ENCODE data around the gene GRK5.
A peak's percentile ranks its signal among the peaks of the same experiment; 100 is the strongest.
"Not testable (repeated sequence)": the region's sequence is repeated elsewhere in the genome, so short reads cannot be mapped to it uniquely, and the experiment has no call there.

The GRK5 gene

DNA sequence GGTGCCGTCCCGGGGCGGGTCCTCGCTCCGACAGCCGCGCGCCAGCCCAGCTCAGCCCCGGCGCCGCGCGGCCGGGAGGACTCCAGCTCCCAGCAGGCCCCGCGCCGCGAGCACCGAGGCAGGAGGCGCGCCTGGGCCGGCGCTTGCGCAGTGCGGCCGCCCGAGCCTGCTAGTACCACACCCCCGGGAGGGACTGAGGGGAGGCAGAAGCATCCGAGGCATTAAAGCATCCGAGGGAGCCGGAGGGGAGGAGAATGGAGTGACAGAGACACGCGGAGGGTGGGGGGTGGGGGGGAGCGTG, at the start of gene GRK5:
Gene GRK5 (plus strand): TSS at position 206 of the 301 bp plus-strand sequence. CDS start 347 bp downstream, outside the sequence.
- intact Hi-C loops (cut with DNase I), result loop anchor here (2.0 to 5.0 kb wide), 2 partner anchors 40 to 237 kb away; partner anchors contain the start of gene SFXN4

DNA sequence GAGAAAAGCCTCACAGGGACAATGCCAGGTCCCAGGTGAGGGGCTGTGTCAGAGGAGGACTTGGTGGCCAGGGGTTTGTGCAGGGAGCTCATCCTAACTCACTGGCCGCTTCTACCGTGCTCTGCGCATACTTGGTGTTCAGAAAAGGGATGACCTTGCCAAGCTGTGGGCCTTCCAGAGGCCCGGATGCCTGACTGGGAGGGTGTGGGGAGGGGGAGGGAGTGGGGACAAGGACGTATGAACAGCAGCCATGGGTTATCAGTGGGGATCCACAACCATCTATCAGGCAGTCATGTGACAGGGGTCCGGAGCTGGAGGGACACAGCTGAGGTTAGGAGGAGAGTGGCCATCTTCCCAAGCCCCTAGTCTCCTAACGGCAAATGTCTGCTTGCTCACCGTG, 48.0 kb upstream of the GRK5 start:
- DNase-seq, result peak in 1 of 10 donors; percentile 27
- intact Hi-C loops (cut with DNase I), result no loop called here

More for the DNA sequence above, at the start of gene GRK5:
- DNase-seq, result peak; percentile 88 to 99 (median 92)

DNA sequence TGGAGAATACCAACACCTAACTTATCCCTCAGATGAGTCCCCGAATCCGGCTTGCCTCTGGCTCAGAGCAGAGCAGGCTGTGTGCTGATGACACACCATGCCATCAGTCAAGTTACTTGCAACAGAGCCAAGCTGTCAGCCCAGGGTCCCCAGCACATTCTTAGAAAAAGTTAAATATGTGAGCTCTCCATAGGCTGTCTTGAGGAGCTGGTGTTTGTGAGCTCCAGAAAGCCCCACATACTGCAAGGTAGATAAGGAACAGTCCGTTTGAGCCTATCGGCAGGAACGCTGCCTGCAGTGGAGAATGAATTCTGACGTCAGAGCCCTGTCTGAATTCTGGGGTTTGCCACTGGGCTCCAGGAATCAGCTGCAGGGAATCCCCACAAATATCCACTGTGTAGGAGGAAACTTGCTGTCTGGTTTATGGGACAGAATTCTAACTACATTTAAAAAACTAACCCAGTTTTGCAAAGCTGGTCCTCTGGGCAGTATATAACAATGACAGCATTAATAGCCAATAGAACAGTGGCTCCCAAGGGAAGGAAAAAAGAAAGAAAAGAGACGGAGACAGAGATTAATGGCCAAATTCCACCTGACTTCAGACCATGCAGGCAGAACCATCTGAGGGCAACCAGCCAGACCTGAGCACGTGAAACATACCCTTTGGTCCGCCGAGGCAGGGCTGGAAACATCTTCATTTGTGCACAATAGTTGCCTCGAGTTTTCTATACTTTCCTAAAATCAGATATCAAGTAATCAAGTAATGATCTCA, 45.5 kb upstream of the GRK5 start:
- DNase-seq, result peak in 3 of 10 donors; percentile 23 to 82 (median 26)
- intact Hi-C loops (cut with DNase I), result no loop called here

DNA sequence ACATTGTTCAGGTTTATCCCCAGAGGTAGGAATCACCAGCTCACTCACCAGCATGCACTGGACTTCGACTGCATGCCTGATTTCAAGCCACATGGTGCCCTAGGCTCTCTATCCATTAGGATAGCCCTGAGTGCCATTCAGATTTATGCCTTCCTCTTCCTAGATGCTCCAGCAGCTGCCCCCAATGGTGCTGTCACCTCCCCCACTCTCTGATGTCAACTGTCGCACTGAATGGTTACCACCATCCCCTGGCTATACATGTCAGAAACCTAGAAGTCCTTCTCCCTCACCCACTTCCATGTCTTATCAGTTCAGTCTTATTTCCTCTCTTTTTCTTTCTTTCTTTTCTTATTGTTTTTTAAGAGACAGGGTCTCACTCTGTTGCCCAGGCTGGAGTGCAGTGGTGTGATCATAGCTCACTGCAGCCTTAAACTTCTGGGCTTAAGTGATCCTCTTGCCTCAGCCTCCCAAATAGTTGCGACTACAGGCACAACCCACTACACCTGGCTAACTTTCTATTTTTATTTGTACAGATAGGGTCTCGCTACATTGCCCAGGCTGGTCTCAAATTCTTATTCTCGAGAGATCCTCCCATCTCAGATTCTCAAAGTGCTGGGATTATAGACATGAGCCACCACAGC, 44.8 kb upstream of the GRK5 start:
- intact Hi-C loops (cut with DNase I), result no loop called here
- peak in 1 of 10 donors; percentile 12 for DNase-seq

DNA sequence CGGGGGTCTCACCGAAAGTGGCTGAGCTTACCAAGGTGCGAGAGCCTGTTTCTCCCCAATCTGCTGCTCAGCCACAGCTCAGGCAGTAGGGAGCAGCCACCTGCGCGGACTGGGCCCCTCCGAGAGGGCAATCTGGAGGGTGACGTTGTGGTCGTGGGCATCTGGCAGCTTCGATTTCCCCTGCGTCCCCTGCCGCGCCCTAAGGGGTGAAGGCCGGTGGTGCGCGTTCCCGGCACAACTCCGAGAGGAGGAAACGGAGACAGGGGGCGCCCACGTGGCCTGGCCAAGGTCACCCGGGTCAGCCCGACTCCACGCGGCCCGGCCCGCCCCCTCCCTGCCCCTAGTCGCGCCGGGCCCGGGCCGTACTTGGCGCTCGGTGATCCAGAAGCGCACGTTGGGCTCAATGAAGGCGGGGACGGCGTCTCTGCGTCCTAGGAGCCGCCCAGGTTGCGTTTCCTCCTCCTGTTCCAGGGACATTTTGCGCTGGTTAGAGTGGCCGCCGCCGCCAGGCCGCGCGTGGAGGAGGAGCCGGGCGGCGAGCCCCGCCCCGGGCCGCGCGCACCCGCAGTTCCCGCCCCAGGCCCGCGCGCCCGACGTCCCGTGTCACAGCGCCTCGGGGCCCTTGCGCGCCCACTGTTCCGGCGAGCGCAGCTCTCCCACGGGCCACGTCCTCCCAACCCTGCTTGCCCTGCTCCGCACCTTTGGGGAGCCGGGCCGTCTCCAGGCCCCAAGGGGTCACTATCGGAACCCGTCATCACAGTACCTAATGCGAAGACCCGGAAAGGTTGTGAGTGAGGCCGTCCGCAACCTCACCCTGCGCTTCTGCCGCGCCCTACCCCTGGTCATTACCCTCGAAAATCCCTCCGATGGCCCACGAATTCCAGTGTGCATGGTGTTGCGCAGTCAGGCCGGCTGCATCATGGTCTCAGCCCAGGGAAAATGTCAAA, 41.9 kb upstream of the GRK5 start, which contains the start of gene SFXN4:
Gene SFXN4 (minus strand): TSS at position 544 of the 947 bp plus-strand sequence. CDS start 67 bp downstream, at position 477.
- intact Hi-C loops (cut with DNase I), result loop anchor here (5.0 kb wide), 1 partner anchor 42 kb away; the partner anchor contains the start of gene GRK5
- DNase-seq, result peak; percentile 71 to 97 (median 84)

DNA sequence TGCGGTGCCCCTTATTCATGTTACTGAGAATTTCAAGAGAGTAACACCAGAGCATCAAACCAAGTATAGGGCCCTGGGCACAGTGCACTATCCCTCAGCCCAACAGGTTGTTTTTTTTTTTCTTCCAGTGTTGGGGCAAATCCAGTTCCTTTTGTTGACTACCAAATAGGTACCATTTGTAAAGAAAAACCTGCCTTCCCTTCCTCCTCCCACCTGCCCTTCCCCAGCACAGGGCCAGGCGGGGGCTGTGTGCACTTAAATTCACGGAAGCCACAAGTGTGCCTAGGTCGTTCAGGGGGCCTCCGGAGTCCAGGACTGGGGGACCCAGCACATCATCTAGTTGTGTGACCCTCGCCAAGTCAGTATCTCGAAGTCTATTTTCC, 41.3 kb upstream of the GRK5 start:
- DNase-seq, result no peak
- intact Hi-C loops (cut with DNase I), result loop anchor here (5.0 kb wide), 1 partner anchor 41 kb away; the partner anchor contains the start of gene GRK5

DNA sequence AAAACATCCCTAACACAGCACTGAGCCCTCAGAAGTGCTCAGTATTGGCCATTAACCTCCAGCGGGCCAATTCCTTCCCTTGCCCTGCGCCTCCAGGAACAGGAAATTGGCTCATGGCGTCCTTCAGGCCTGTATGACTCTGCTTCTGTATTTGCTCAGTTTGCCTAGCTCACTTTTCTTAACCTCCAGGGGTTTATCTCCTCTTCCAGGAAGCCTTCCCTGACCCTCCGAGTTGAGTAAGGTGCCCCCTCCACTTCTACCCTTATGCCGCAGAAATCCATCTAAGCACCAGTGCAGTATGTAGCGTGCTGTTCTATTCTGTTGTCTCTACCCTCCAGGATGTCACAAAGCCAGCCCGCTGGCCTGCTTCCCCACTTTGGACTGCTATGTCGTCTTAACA, 40.8 kb upstream of the GRK5 start:
- intact Hi-C loops (cut with DNase I), result loop anchor here (5.0 kb wide), 1 partner anchor 41 kb away; the partner anchor contains the start of gene GRK5
- DNase-seq, result no peak

DNA sequence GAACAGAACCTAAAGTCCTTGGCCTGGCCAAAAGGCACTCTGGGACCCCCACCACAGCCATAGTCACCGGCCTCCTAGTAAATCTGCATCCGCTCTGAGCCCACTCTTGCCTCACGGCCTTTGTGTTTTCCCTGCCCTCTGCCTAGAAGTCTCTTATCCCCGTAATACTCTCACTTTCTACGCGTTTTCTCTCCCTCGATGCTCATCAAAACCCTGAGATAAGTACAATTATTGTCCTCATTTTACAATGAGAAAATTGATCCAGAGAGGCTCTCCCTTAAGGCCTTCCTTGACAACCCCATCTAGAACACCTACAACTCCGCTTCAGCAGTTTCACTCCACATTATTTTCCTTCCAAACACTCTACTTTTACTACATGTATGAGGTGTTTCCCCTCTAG, 40.3 kb upstream of the GRK5 start:
- no peak for DNase-seq
- intact Hi-C loops (cut with DNase I), result loop anchor here (5.0 kb wide), 1 partner anchor 40 kb away; the partner anchor contains the start of gene GRK5

DNA sequence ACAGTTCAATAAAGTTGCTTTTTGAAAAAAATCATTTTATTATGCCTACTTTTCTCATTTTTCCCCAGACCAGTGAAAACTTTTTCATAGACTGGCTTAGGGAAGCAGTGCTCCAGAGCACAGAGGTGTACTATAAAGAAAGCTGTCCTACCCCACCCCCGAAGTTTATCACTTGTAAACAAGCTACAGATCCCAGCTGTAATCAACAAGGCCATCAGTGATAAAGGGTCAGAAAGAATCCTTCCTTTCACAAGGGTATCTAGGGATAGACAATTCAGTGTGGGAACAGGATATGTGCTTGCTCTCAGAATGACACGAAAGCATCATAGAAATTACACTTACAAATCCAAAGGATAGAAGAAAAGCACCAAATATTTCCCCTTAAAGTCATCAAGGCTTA, 33.3 kb upstream of the GRK5 start:
- intact Hi-C loops (cut with DNase I), result no loop called here

DNA sequence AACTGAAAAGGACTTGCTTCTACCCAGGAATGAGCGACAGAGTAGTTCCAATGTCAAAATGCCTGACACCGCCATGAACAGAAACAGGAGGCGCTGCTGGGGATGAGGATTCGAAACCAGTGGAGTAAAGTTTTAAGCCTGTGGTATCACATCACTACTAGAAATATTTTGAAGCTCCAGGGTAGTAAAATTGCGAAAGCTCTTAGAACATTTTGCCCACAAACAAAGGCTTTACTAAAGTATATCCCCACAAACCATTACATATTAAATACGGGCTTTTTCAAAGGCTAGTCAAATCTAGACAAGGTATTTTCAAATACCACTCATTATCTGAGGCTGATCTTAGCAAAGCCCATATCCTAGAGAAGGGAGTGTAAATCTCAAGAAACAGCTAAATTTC, 31.2 kb upstream of the GRK5 start:
- intact Hi-C loops (cut with DNase I), result no loop called here
- no peak for DNase-seq

More for the DNA sequence above, 33.3 kb upstream of the GRK5 start:
- no peak for DNase-seq

DNA sequence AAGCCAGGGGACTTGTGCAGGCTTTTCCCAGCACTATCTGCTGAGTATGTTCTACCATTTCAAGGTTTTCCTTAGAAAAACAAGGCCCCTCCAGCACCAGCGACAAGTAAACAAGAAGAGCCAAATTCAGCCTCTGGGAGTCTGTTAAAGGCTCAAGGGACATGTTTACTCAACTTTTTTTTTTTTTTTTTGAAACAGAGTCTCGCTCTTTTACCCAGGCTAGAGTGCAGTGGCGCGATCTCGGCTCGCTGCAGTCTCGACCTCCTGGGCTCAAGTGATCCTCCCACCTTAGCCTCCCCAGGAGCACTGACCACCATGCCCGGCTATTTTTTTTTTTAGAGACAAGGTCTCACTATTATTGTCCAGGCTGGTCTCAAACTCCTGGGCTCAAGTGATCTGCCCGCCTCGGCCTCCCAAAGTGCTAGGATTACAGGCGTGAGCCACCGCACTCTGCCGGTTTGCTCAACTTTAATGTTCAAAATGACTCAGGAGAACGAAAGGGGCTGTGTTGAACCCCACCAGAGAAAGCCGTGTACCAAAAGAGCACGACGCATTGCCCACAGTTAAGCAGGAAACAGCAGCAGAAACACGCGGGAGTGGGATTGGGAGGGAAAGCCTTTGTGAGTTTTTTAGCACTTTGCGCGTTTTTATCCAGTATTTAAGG, 29.5 kb upstream of the GRK5 start:
- intact Hi-C loops (cut with DNase I), result no loop called here
- DNase-seq, result no peak

DNA sequence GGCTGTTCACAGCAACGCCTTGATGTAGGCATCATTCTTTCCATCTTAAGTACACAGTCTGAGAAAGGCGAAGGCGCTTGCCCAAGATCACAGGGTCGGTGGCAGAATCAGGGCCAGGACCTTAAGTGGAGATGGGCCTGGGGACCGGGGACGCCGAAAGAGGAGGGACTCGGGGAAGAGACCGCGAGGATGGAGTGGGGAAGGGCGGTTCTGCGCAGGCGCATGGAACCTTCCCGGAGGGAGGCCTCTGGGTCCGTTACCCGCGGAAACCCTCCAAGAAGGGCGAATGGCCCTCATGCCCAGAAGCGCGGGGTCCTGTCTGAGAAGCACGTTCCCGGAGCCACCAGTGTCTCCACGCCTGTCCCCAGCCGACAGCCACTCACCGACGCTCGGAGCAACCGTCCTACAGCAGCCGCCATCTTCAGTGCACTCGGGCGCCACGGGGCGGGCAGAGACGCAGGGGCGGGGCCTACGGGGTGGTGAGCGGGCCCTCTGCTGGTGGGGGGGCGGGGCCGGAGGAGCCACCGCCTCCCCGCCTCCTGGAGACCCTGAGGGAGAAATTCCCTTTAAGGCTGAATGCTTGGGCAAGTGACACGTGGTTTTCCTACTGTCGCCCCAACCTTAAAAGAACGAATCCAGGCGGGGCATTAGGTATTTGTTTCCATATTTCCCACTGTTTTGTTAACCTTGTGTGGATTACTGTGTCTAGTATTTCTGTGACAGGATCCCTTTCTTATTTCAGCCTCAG, 28.8 kb upstream of the GRK5 start, which contains the start of gene PRDX3:
Gene PRDX3 (minus strand): TSS at position 441 of the 748 bp plus-strand sequence. CDS start 22 bp downstream, at position 419.
- intact Hi-C loops (cut with DNase I), result no loop called here
- DNase-seq, result peak; percentile 86 to 99 (median 92)

DNA sequence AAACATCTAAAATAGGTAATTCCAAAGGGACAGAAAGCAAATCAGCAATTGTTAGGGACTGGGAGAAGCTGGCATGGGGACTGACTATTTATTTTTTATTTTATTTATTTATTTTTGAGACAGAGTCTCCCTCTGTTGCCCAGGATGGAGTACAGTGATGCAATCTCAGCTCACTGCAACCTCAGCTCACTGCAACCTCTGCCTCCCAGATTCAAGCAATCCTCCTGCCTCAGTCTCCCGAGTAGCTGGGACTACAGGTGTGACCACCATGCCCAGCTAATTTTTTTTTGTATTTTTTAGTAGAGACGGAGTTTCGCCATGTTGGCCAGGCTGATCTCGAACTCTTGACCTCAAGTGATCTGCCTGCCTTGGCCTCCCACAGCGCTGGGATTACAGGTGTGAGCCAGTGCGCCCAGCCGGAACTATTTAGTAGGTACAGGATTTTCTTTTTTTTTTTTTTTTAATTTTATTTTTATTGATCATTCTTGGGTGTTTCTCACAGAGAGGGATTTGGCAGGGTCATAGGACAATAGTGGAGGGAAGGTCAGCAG, 26.4 kb upstream of the GRK5 start:
- DNase-seq; intact Hi-C loops (cut with DNase I): not testable (repeated sequence)

DNA sequence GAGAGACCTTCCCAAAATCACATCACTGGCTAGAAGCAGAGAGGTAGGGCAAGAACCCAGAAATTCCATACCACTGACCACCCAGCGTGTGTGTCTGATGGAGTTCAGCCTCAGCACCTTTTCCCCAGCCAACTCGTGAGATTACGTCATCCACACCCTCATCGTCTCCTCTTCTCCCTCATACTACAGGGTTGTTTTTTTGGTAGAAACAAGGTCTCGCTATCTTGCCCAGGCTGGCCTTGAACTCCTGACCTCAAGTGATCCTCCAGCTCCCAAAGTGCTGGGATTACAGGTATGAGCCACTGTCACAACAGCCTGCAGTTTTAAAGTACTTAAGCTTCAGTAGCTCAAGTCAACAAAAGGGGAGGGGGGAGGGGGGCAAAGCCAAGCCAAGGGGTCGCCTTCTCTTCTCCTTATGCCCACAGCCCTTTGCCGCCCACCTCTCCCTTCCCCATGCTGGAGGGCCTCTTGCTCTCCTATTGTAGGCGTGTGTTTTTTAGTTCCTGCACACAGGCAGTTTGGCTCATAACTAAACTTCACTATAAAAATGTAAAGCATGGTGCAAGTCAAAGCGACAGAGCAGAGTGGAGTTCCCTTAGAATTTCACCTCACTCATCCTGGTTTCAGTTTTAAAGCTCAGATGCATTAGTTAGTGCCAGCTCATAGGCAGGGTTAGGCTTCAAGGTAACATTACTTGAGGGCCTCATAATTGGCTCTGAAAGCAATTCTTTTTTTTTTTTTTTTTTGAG, 23.5 kb upstream of the GRK5 start:
- intact Hi-C loops (cut with DNase I), result no loop called here
- DNase-seq, result no peak

DNA sequence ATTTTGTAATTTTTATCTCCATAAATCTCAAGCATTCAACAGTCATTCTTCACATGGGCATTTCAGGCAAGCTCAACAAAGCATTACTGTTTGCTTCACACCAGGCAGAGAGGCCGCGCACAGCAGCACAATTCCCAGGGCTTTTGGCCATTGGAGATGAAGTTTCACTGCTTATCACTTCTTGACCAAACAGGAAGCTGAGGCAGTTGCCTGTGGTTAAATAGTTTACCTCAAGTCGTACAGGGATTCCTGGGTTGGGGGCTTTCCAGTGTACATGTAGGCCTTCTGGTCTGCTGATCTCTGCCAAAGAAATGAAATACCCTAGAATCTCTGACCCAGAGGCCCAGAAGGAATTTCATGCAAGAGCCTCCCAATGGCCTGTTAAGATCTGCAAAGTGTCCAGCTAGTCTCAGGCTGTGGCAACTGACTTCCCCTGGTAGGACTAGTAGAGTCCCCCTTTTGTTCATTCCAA, 17.5 kb upstream of the GRK5 start:
- DNase-seq, result peak in 4 of 10 donors; percentile 25 to 90 (median 43)

DNA sequence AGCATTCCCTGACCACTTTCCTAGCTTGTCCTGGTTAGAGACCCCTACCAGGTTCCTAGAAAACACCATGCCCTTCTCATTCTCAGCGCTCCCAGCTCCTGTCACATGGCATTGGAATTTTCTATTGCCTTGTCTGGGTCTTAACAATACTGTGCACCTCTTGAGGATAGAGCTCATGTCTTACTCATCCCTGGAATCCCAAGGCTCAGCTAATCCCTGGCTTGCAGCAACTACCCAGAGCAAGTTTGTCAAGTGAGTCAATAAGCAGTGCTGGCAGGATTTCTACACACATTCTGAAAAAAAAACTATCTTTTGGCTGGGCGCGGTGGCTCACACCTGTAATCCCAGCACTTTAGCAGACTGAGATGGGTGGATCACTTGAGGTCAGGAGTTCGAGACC, 17.0 kb upstream of the GRK5 start:
- DNase-seq, result no peak
- intact Hi-C loops (cut with DNase I), result no loop called here

More for the DNA sequence above, 17.5 kb upstream of the GRK5 start:
- intact Hi-C loops (cut with DNase I), result no loop called here

DNA sequence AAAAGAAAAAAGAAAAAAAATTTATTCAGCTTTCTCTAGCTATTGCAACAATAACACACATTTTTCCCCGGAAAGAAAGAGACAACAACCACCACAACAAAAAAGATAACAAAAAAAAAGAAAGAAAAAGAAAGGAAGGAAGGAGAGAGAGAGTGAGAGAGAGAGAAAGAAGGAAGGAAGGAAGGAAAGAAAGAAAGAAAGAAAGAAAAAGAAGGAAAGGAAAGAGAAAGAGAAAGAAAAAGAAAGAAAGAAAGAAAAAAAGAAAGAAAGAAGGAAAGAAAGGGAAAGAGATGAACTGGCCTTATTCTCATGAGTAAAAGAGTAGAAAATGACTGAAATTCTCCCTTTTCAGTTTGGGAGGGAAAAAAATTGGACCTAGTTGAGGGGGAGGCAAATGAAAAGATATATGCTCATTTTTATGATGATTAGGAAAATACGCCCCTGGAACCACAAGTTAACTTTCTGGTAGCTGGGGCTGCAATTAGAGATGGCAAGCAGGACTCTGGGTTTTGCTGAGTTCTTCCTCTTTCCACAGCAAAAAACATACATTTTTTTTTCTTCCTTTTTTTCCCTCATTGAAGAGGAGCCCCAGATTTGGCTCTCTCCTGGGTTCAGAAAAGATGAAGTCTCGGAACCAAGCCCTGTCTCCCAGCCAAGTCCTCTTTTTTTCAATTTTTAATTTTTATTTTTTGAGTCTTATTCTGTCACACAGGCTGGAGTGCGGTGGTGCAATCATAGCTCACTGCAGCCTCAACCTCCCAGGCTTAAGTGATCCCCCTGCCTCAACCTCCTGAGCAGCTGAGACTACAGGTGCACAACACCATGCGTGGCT, 16.2 kb upstream of the GRK5 start:
- DNase-seq, result no peak

More for the DNA sequence above, 16.2 kb upstream of the GRK5 start:
- intact Hi-C loops (cut with DNase I), result no loop called here
